HEK293 (cell line): Measurements from ENCODE around the gene IL12RB1.

Experiments
- CTCF ChIA-PET: fragments of 350-600 bp; formaldehyde crosslinking; extraction: SDS; loops from one replicate; lab custom pipeline; 2021; ENCODE audit warnings: antibody characterized with exemption; lab: Yijun Ruan, JAX
- POLR2A ChIA-PET: fragments of 300-600 bp; formaldehyde crosslinking; extraction: SDS; loops from one replicate; lab custom pipeline; 2020; ENCODE audit warnings: antibody characterized with exemption, inconsistent platforms; lab: Yijun Ruan, JAX
- H3K27ac ChIP-seq: fragments of 200-500 bp; sonication (Bioruptor generic); 2 replicates; pipeline ENCODE4 v1.5.1; 2014; ENCODE audit warnings: low read depth, low read length, control low read depth, inconsistent platforms; ENCODE audit errors: extremely low read depth
- H3K36me3 ChIP-seq, 2 experiments: fragments of 200-500 bp in 1 of 2; sonication (Bioruptor generic) in 1 of 2; 1 replicate in 1 of 2; 2 replicates in 1 of 2; pipeline ENCODE4 v1.5.1; 2014 to 2017; ENCODE audit warnings: inconsistent platforms in 2 of 2, low read length in 2 of 2; ENCODE audit not compliant: control insufficient read depth in 2 of 2, insufficient read depth in 1 of 2
- H3K4me1 ChIP-seq: fragments of 200-500 bp; sonication (Bioruptor generic); 2 replicates; pipeline ENCODE4 v1.5.1; 2014; ENCODE audit warnings: mild to moderate bottlenecking, low read length, inconsistent platforms; ENCODE audit not compliant: control insufficient read depth, insufficient read depth
- H3K4me3 ChIP-seq: 2 replicates; pipeline ENCODE4 v1.5.1; 2011; ENCODE audit warnings: low read depth, mild to moderate bottlenecking, control low read depth, low read length, moderate library complexity
- H3K9me3 ChIP-seq: fragments of 200-500 bp; sonication (Bioruptor generic); 2 replicates; pipeline ENCODE4 v1.5.1; 2014; ENCODE audit warnings: low read depth, low read length, inconsistent platforms; ENCODE audit not compliant: control insufficient read depth, insufficient read depth
- GLI4 ChIP-seq: fragments of 450-650 bp; formaldehyde crosslinking; IDR thresholded peaks from 2 replicates; pipeline ENCODE4 v1.5.1; 2016; ENCODE audit warnings: missing biosample characterization, missing genetic modification characterization
- SCRT1 ChIP-seq: fragments of 450-650 bp; formaldehyde crosslinking; IDR thresholded peaks from 2 replicates; pipeline ENCODE4 v1.5.1; 2016; ENCODE audit warnings: missing biosample characterization, missing genetic modification characterization, borderline replicate concordance
- WT1 ChIP-seq: fragments of 450-650 bp; formaldehyde crosslinking; IDR thresholded peaks from 2 replicates; pipeline ENCODE4 v1.5.1; 2016; ENCODE audit warnings: missing biosample characterization, missing genetic modification characterization
- ZBTB1 ChIP-seq: fragments of 450-650 bp; formaldehyde crosslinking; IDR thresholded peaks from 2 replicates; pipeline ENCODE4 v1.5.1; 2016; ENCODE audit warnings: missing biosample characterization, missing genetic modification characterization
- ZNF155 ChIP-seq: fragments of 450-650 bp; formaldehyde crosslinking; IDR thresholded peaks from 2 replicates; pipeline ENCODE4 v1.5.1; 2016; ENCODE audit warnings: missing biosample characterization, missing genetic modification characterization
- ZNF24 ChIP-seq: fragments of 450-650 bp; formaldehyde crosslinking; IDR thresholded peaks from 2 replicates; pipeline ENCODE4 v1.5.1; 2016; ENCODE audit warnings: missing biosample characterization, missing genetic modification characterization
- ZNF501 ChIP-seq: fragments of 450-650 bp; formaldehyde crosslinking; IDR thresholded peaks from 2 replicates; pipeline ENCODE4 v1.5.1; 2016; ENCODE audit warnings: missing biosample characterization, missing genetic modification characterization
- ZNF571 ChIP-seq: fragments of 450-650 bp; formaldehyde crosslinking; IDR thresholded peaks from 2 replicates; pipeline ENCODE4 v1.5.0; 2017; ENCODE audit warnings: missing biosample characterization, missing genetic modification characterization
- ZNF629 ChIP-seq: fragments of 450-650 bp; formaldehyde crosslinking; IDR thresholded peaks from 2 replicates; pipeline ENCODE4 v1.5.1; 2017; ENCODE audit warnings: missing biosample characterization, missing genetic modification characterization
- ZNF785 ChIP-seq: fragments of 450-650 bp; formaldehyde crosslinking; IDR thresholded peaks from 2 replicates; pipeline ENCODE4 v1.5.1; 2016; ENCODE audit warnings: missing biosample characterization, missing genetic modification characterization
- ZNF830 ChIP-seq: fragments of 450-650 bp; IDR thresholded peaks from 2 replicates; pipeline ENCODE4 v1.5.0; 2018; ENCODE audit warnings: missing biosample characterization, missing genetic modification characterization, low read depth, mild to moderate bottlenecking, moderate library complexity
- ZXDB ChIP-seq: fragments of 450-650 bp; formaldehyde crosslinking; IDR thresholded peaks from 2 replicates; pipeline ENCODE4 v1.5.1; 2016; ENCODE audit warnings: missing biosample characterization, missing genetic modification characterization
- TF ChIP-seq, protein P1 (sequence below): fragments of 450-650 bp; IDR thresholded peaks from 2 replicates; pipeline ENCODE4 v1.5.1; 2018; ENCODE audit warnings: missing biosample characterization, missing genetic modification characterization
- TF ChIP-seq, protein P2 (sequence below): fragments of 450-650 bp; formaldehyde crosslinking; IDR thresholded peaks from 2 replicates; pipeline ENCODE4 v1.5.1; 2016; ENCODE audit warnings: missing biosample characterization, missing genetic modification characterization, borderline replicate concordance
- TF ChIP-seq, protein P3 (sequence below): fragments of 450-650 bp; formaldehyde crosslinking; IDR thresholded peaks from 2 replicates; pipeline ENCODE4 v1.5.1; 2016; ENCODE audit warnings: missing biosample characterization, missing genetic modification characterization, low read depth
- TF ChIP-seq, protein P4 (sequence below): fragments of 450-650 bp; formaldehyde crosslinking; IDR thresholded peaks from 2 replicates; pipeline ENCODE4 v1.5.1; 2016; ENCODE audit warnings: missing biosample characterization, missing genetic modification characterization, borderline replicate concordance
- TF ChIP-seq, protein P5 (sequence below): fragments of 450-650 bp; formaldehyde crosslinking; IDR thresholded peaks from 2 replicates; pipeline ENCODE4 v1.5.0; 2017; ENCODE audit warnings: missing biosample characterization, missing genetic modification characterization, borderline replicate concordance
- TF ChIP-seq, protein P6 (sequence below): fragments of 450-650 bp; formaldehyde crosslinking; IDR thresholded peaks from 2 replicates; pipeline ENCODE4 v1.5.1; 2016; ENCODE audit warnings: missing biosample characterization, missing genetic modification characterization

Gene IL12RB1

DNA sequence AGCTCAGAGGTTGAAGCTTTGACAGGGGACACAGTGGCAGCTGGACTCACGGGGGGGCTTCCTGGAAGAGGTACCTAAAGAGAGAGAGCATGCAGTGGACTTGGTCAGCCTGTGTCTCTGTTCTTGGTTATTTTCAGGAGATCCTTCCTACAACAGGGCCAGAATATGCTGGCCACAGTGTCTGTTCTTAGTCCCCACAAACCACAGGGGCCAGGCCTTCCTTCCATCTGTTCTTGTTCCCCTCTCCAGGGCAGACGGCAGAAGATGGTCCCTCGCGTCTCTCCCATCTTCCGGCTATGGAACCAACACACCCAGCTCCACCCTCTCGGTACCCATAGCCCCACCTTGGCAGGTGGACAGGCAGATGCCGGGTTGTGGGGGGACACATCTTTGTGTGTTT lies 35.7 kb upstream of the IL12RB1 start:
- CTCF ChIA-PET = interaction anchor here (0.6 kb wide), 1 partner anchor 14 kb away, joined by 3 read pairs; no protein-coding TSS in a partner anchor
- H3K36me3 ChIP-seq = peaks cover 0 to 19% of the 10 kb centered on the region in 2 experiments; a peak in 1 of 3 replicates
- TF ChIP-seq ZNF501 (tag by site-specific recombination) = no peak
- TF ChIP-seq ZBTB1 (tag by site-specific recombination) = no peak
- TF ChIP-seq SCRT1 = no peak
- TF ChIP-seq, protein P1, sequence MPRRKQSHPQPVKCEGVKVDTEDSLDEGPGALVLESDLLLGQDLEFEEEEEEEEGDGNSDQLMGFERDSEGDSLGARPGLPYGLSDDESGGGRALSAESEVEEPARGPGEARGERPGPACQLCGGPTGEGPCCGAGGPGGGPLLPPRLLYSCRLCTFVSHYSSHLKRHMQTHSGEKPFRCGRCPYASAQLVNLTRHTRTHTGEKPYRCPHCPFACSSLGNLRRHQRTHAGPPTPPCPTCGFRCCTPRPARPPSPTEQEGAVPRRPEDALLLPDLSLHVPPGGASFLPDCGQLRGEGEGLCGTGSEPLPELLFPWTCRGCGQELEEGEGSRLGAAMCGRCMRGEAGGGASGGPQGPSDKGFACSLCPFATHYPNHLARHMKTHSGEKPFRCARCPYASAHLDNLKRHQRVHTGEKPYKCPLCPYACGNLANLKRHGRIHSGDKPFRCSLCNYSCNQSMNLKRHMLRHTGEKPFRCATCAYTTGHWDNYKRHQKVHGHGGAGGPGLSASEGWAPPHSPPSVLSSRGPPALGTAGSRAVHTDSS = no peak
- TF ChIP-seq ZNF24 (tag by site-specific recombination) = no peak
- no peak for TF ChIP-seq ZNF830 (tag by site-specific recombination)
- TF ChIP-seq, protein P2, sequence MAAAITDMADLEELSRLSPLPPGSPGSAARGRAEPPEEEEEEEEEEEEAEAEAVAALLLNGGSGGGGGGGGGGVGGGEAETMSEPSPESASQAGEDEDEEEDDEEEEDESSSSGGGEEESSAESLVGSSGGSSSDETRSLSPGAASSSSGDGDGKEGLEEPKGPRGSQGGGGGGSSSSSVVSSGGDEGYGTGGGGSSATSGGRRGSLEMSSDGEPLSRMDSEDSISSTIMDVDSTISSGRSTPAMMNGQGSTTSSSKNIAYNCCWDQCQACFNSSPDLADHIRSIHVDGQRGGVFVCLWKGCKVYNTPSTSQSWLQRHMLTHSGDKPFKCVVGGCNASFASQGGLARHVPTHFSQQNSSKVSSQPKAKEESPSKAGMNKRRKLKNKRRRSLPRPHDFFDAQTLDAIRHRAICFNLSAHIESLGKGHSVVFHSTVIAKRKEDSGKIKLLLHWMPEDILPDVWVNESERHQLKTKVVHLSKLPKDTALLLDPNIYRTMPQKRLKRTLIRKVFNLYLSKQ = no peak
- no peak for TF ChIP-seq ZXDB
- TF ChIP-seq, protein P3, sequence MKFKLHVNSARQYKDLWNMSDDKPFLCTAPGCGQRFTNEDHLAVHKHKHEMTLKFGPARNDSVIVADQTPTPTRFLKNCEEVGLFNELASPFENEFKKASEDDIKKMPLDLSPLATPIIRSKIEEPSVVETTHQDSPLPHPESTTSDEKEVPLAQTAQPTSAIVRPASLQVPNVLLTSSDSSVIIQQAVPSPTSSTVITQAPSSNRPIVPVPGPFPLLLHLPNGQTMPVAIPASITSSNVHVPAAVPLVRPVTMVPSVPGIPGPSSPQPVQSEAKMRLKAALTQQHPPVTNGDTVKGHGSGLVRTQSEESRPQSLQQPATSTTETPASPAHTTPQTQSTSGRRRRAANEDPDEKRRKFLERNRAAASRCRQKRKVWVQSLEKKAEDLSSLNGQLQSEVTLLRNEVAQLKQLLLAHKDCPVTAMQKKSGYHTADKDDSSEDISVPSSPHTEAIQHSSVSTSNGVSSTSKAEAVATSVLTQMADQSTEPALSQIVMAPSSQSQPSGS = no peak
- TF ChIP-seq, protein P4, sequence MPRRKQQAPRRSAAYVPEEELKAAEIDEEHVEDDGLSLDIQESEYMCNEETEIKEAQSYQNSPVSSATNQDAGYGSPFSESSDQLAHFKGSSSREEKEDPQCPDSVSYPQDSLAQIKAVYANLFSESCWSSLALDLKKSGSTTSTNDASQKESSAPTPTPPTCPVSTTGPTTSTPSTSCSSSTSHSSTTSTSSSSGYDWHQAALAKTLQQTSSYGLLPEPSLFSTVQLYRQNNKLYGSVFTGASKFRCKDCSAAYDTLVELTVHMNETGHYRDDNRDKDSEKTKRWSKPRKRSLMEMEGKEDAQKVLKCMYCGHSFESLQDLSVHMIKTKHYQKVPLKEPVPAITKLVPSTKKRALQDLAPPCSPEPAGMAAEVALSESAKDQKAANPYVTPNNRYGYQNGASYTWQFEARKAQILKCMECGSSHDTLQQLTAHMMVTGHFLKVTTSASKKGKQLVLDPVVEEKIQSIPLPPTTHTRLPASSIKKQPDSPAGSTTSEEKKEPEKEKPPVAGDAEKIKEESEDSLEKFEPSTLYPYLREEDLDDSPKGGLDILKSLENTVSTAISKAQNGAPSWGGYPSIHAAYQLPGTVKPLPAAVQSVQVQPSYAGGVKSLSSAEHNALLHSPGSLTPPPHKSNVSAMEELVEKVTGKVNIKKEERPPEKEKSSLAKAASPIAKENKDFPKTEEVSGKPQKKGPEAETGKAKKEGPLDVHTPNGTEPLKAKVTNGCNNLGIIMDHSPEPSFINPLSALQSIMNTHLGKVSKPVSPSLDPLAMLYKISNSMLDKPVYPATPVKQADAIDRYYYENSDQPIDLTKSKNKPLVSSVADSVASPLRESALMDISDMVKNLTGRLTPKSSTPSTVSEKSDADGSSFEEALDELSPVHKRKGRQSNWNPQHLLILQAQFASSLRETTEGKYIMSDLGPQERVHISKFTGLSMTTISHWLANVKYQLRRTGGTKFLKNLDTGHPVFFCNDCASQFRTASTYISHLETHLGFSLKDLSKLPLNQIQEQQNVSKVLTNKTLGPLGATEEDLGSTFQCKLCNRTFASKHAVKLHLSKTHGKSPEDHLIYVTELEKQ (tag by site-specific recombination) = no peak
- TF ChIP-seq GLI4 (tag by site-specific recombination) = no peak
- no peak for TF ChIP-seq WT1
- TF ChIP-seq, protein P5, sequence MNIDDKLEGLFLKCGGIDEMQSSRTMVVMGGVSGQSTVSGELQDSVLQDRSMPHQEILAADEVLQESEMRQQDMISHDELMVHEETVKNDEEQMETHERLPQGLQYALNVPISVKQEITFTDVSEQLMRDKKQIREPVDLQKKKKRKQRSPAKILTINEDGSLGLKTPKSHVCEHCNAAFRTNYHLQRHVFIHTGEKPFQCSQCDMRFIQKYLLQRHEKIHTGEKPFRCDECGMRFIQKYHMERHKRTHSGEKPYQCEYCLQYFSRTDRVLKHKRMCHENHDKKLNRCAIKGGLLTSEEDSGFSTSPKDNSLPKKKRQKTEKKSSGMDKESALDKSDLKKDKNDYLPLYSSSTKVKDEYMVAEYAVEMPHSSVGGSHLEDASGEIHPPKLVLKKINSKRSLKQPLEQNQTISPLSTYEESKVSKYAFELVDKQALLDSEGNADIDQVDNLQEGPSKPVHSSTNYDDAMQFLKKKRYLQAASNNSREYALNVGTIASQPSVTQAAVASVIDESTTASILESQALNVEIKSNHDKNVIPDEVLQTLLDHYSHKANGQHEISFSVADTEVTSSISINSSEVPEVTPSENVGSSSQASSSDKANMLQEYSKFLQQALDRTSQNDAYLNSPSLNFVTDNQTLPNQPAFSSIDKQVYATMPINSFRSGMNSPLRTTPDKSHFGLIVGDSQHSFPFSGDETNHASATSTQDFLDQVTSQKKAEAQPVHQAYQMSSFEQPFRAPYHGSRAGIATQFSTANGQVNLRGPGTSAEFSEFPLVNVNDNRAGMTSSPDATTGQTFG (tag by site-specific recombination) = no peak
- no peak for TF ChIP-seq ZNF629 (tag by site-specific recombination)
- no peak for TF ChIP-seq ZNF785
- TF ChIP-seq, protein P6, sequence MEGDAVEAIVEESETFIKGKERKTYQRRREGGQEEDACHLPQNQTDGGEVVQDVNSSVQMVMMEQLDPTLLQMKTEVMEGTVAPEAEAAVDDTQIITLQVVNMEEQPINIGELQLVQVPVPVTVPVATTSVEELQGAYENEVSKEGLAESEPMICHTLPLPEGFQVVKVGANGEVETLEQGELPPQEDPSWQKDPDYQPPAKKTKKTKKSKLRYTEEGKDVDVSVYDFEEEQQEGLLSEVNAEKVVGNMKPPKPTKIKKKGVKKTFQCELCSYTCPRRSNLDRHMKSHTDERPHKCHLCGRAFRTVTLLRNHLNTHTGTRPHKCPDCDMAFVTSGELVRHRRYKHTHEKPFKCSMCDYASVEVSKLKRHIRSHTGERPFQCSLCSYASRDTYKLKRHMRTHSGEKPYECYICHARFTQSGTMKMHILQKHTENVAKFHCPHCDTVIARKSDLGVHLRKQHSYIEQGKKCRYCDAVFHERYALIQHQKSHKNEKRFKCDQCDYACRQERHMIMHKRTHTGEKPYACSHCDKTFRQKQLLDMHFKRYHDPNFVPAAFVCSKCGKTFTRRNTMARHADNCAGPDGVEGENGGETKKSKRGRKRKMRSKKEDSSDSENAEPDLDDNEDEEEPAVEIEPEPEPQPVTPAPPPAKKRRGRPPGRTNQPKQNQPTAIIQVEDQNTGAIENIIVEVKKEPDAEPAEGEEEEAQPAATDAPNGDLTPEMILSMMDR = no peak
- no peak for TF ChIP-seq ZNF571
- no peak for TF ChIP-seq ZNF155 (tag by site-specific recombination)

More for the DNA sequence above, 35.7 kb upstream of the IL12RB1 start:
- POLR2A ChIA-PET = interaction anchor here (0.5 to 1.2 kb wide), 2 partner anchors 54 to 82 kb away, joined by 3 to 9 read pairs; partner anchors contain the start of gene RAB3A
- no peak overlapping the region for H3K27ac ChIP-seq
- no peak overlapping the region for H3K4me3 ChIP-seq
- no peaks in the 10 kb centered on the region for H3K4me1 ChIP-seq
- no peaks in the 10 kb centered on the region for H3K9me3 ChIP-seq
